Fibroblast of skin of right quadriceps (primary cell): ENCODE results near the gene YES1.
"Not testable (repeated sequence)": the region's sequence is repeated elsewhere in the genome, so short reads cannot be mapped to it uniquely, and the experiment has no call there.

Source experiments
- DNase-seq: peaks from one replicate; pipeline ENCODE4 v3.0.0-alpha.2; 2013

The YES1 gene

GRCh38 chr18:778194-778927, 33.7 kb downstream of the YES1 start:
- DNase-seq = no peak

GRCh38 chr18:777021-777420, 35.0 kb downstream of the YES1 start:
- DNase-seq = peak; percentile 25

GRCh38 chr18:776044-776443, 36.0 kb downstream of the YES1 start:
- not testable (repeated sequence) for DNase-seq

GRCh38 chr18:774811-775210, 37.2 kb downstream of the YES1 start:
- DNase-seq = no peak

GRCh38 chr18:773980-774624, 37.9 kb downstream of the YES1 start:
- DNase-seq = no peak

- DNase-seq = no peak
These were observed 41.5 kb downstream of the YES1 start for GRCh38 chr18:770583-770961.

- no peak for DNase-seq
These were observed 44.1 kb downstream of the YES1 start for GRCh38 chr18:767961-768360.

- no peak for DNase-seq
These were observed 44.8 kb downstream of the YES1 start for GRCh38 chr18:767084-767882.

GRCh38 chr18:766550-766860, 45.5 kb downstream of the YES1 start:
- DNase-seq = no peak

GRCh38 chr18:765764-766549, 46.1 kb downstream of the YES1 start:
- no peak for DNase-seq

GRCh38 chr18:759864-760263, 52.2 kb downstream of the YES1 start:
- not testable (repeated sequence) for DNase-seq

GRCh38 chr18:755506-755905, 56.5 kb downstream of the YES1 start:
- DNase-seq = no peak

- DNase-seq = no peak
These were observed 57.4 kb downstream of the YES1 start for GRCh38 chr18:754656-755055.

GRCh38 chr18:750456-750855, 61.6 kb downstream of the YES1 start:
- no peak for DNase-seq

GRCh38 chr18:744832-745597, 67.0 kb downstream of the YES1 start:
- DNase-seq = no peak

GRCh38 chr18:741931-742512, 70.0 kb downstream of the YES1 start:
- DNase-seq = peak; percentile 27

- DNase-seq = no peak
These were observed 79.7 kb downstream of the YES1 start for GRCh38 chr18:732371-732770.

GRCh38 chr18:731185-731584, 80.9 kb downstream of the YES1 start:
- peak; percentile 11 for DNase-seq

- DNase-seq = no peak
These were observed 81.3 kb downstream of the YES1 start for GRCh38 chr18:730692-731091.

GRCh38 chr18:730120-730519, 81.9 kb downstream of the YES1 start:
- not testable (repeated sequence) for DNase-seq

GRCh38 chr18:725646-726045, 86.4 kb downstream of the YES1 start:
- no peak for DNase-seq

GRCh38 chr18:723541-724080, 88.4 kb downstream of the YES1 start:
- DNase-seq = no peak
